HG03354 (cell line): Measurements from ENCODE around the gene SUCO.
A peak's percentile ranks its signal among the peaks of the same experiment; 100 is the strongest.

ENCODE experiments used
- ATAC-seq: cut with Tn5 transposase; IDR thresholded peaks from one replicate; pipeline ENCODE4 v1.9.1; 2021; ENCODE audit warnings: mild to moderate bottlenecking; ENCODE audit not compliant: unreplicated experiment, poor library complexity, severe bottlenecking

Gene SUCO

GRCh38 chr1:172637522-172637921 is 104.6 kb downstream of the SUCO start:
- ATAC-seq: no peak

- no peak for ATAC-seq
Observed at GRCh38 chr1:172638249-172638648, 105.3 kb downstream of the SUCO start.

GRCh38 chr1:172638885-172639831 is 106.2 kb downstream of the SUCO start:
- peak; percentile 46 for ATAC-seq

DNA sequence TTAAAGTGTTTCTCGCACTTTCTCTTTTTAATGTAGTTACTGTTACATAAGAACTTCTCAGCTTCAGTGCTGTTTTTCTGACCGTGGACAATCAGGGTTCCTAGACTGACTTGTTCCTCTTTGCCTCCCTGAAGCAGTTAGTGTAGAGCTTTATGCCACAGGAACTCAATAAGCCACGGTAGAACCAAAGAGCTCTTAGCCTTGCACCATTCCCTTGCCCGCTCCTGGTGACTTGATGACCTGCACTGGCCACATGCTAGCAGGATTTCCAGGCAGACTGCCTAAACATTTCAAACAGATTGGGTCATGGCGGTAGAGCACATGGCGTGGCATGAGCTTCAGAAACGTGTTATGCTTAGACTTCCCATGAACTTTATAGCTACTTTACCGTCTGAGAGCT is 107.2 kb downstream of the SUCO start:
- ATAC-seq: no peak

- ATAC-seq: no peak
Observed at GRCh38 chr1:172641492-172641891, 108.5 kb downstream of the SUCO start.

DNA sequence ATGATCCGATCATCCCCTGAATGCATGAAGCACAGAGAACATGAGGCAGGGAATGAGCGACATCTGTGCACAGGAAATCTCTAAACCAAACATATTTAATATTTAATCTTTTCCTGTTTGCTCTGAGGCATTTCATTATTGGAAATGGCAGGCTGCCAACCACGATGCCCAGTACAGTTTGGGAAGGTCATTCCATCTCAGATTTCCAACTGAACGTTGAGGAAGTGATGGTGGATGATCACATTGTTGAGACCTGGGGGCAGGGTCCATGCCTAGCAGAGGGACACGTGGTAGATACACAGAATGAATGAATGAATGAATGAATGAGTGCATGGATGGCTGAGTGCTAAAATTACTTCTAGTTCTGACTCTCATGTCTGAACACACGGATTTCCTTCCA is 110.0 kb downstream of the SUCO start:
- ATAC-seq: no peak

DNA sequence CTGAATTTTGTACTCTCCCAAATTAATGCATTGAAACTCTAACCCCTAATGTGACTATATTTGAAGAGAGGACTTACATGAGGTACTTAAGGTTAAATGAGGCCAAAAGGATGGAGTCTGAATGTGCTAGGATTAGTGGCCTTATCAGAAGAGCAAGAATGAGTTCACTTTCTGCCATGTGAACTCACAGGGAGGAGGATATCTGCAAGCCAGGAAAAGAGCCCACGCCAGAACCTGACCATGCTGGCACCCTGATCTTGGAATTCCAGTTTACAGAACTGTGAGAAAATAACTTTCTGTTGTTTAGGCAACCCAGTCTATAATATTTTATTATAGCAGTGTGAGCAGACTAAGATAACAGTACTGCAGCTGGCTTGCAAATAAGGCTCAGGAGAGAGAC is 113.7 kb downstream of the SUCO start:
- no peak for ATAC-seq

- ATAC-seq: no peak
Observed at GRCh38 chr1:172647110-172647564, 114.2 kb downstream of the SUCO start.

- ATAC-seq: no peak
Observed at GRCh38 chr1:172647987-172648386, 115.0 kb downstream of the SUCO start.

DNA sequence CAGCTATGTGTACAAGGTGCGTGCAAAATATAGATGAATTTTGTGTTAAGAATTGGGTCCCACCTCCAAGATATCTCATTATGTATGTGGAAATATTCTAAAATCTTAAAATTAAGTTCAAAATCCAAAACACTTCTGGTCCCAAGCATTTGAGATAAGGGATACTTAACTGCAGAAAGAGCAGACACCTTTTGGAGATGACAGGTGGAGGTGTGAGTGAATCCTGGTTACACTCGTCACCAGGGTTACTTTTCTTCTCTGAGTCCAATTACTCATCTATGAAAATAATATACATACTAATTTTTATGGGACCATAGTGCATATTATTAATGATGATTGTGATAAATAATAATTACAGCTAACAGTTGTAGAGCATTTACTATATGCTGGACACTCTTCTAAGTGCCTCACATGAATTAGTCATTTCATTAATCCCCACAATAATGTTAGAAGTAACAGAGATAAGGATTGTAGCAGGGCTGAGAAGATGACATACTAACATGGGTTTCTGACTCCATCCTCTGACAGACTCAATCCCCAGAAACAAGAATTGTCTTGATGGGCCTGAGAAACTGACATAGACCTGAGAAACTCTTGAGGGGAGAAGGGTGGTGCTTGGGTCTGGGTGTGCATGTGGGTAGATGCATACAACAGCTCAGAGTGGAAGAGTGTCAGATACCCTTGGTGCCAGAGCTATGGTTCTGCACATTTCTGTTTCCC is 117.7 kb downstream of the SUCO start:
- no peak for ATAC-seq

- no peak for ATAC-seq
Observed at GRCh38 chr1:172653015-172653709, 120.2 kb downstream of the SUCO start.

GRCh38 chr1:172654535-172654934 is 121.6 kb downstream of the SUCO start:
- no peak for ATAC-seq

GRCh38 chr1:172656576-172656975 is 123.6 kb downstream of the SUCO start:
- no peak for ATAC-seq

DNA sequence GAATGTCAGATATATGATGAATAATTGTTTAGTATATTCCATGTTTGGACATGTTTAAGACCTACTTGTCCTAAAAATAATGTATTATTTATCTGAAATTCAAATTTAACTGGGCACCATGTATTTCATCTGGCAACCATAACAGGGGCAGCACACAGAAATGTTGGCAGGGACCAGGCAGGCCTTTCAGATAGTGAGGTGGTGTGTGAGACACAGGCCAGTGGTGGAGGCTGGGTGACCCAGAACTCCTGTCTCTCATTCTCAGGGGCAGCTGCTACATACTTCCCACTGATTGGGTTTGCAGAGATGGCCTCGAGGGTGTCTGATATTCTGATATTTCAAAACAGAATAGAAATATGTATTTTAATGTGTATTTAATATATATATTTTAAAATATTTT is 124.6 kb downstream of the SUCO start:
- ATAC-seq: no peak

- ATAC-seq: no peak
Observed at GRCh38 chr1:172658871-172659453, 126.0 kb downstream of the SUCO start, which contains the start of gene FASLG. Gene FASLG, plus strand, starts transcription at chr1:172659103. Its CDS starts 99 bp downstream, at chr1:172659202.

DNA sequence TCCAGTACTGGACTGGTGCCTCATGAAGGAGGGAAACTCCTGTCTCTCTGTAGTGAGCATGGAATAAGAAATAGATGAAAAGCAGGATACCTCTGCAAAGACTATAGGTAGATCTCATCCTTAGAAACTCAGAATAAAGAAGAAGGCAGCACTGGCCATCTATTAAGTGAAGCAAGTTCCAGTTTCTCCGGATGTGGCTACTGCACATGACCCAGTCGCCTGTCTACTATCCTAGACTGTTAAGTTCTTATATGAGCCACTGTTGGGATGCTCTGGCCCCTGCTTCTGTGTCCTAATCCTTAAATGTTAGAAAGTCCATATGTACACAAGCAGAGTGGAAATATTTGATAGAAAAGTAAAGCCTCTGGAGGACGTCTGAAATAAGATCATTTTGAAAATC is 128.2 kb downstream of the SUCO start:
- ATAC-seq: no peak
